IPS DF 6.9 (cell line): Measurements from ENCODE around the gene MSH5.

Source experiments
- DNase-seq: peaks from one replicate; pipeline ENCODE4 v3.0.0-alpha.2; 2013; ENCODE audit warnings: low read depth, low spot score
- H3K27ac ChIP-seq: one replicate; pipeline ENCODE4 v1.5.1; 2013; ENCODE audit warnings: low read length, control low read depth
- H3K27me3 ChIP-seq: 2 replicates; pipeline ENCODE4 v1.6.1; 2013; ENCODE audit warnings: mild to moderate bottlenecking, low read length; ENCODE audit not compliant: control insufficient read depth, insufficient read depth
- H3K36me3 ChIP-seq: 2 replicates; pipeline ENCODE4 v1.6.1; 2013; ENCODE audit warnings: low read length; ENCODE audit not compliant: control insufficient read depth, insufficient read depth
- H3K4me1 ChIP-seq: 2 replicates; pipeline ENCODE4 v1.6.1; 2013; ENCODE audit warnings: low read length; ENCODE audit not compliant: control insufficient read depth, insufficient read depth
- H3K4me3 ChIP-seq: 2 replicates; pipeline ENCODE4 v1.5.1; 2013; ENCODE audit warnings: mild to moderate bottlenecking, low read length
- H3K9me3 ChIP-seq: 2 replicates; pipeline ENCODE4 v1.6.1; 2013; ENCODE audit warnings: low read length, inconsistent platforms; ENCODE audit not compliant: control insufficient read depth, insufficient read depth
- WGBS: extraction: QIAGEN DNeasy Blood & Tissue Kit; methylation state at CpG from one replicate; pipeline ENCODE4 v1.1.7; 2013; ENCODE audit warnings: mixed read lengths, missing lambda C conversion rate; ENCODE audit not compliant: insufficient read length, insufficient coverage; 5-methylcytosine and 5-hydroxymethylcytosine counted together

MSH5 gene

GRCh38 chr6:31768363-31769257 is 28.8 kb downstream of the MSH5 start:
- Histone ChIP-seq H3K4me3 (no peak overlapping the region), H3K9me3 (no peaks in the 10 kb centered on the region), H3K4me1 (no peaks in the 10 kb centered on the region), H3K36me3 (no peaks in the 10 kb centered on the region), H3K27ac (no peak overlapping the region), H3K27me3 (no peaks in the 10 kb centered on the region)
- no peak for DNase-seq
- no CpG with 5 or more reads among the region's 18 CpGs for WGBS

GRCh38 chr6:31769684-31770371 is 30.0 kb downstream of the MSH5 start:
- WGBS = no CpG with 5 or more reads among the region's 12 CpGs
- DNase-seq = peak; percentile 55

GRCh38 chr6:31770860-31771259 is 31.1 kb downstream of the MSH5 start:
- H3K27ac ChIP-seq = no peak overlapping the region
- H3K9me3 ChIP-seq = no peaks in the 10 kb centered on the region
- no peak for DNase-seq
- no peaks in the 10 kb centered on the region for H3K36me3 ChIP-seq
- H3K27me3 ChIP-seq = no peaks in the 10 kb centered on the region
- no peaks in the 10 kb centered on the region for H3K4me1 ChIP-seq
- WGBS = no CpG with 5 or more reads among the region's 2 CpGs
- no peak overlapping the region for H3K4me3 ChIP-seq

More at GRCh38 chr6:31769684-31770371, 30.0 kb downstream of the MSH5 start:
- H3K36me3 ChIP-seq = no peaks in the 10 kb centered on the region
- H3K9me3 ChIP-seq = no peaks in the 10 kb centered on the region
- no peak overlapping the region for H3K27ac ChIP-seq
- H3K27me3 ChIP-seq = no peaks in the 10 kb centered on the region
- no peak overlapping the region for H3K4me3 ChIP-seq
- H3K4me1 ChIP-seq = no peaks in the 10 kb centered on the region

GRCh38 chr6:31771992-31772358 is 32.2 kb downstream of the MSH5 start:
- Histone ChIP-seq H3K4me3 (no peak overlapping the region), H3K4me1 (peaks cover under 1% of the 10 kb centered on the region; the same call in 1 of the 2 replicates), H3K27ac (no peak overlapping the region)

GRCh38 chr6:31775184-31775583 is 35.4 kb downstream of the MSH5 start:
- DNase-seq = no peak
- no CpG with 5 or more reads among the region's 4 CpGs for WGBS
- no peak overlapping the region for H3K27ac ChIP-seq

More at GRCh38 chr6:31771992-31772358, 32.2 kb downstream of the MSH5 start:
- WGBS = no CpG with 5 or more reads among the region's 4 CpGs
- no peaks in the 10 kb centered on the region for H3K27me3 ChIP-seq
- DNase-seq = no peak
- no peaks in the 10 kb centered on the region for H3K36me3 ChIP-seq
- H3K9me3 ChIP-seq = no peaks in the 10 kb centered on the region

GRCh38 chr6:31775633-31776484 is 36.1 kb downstream of the MSH5 start:
- Histone ChIP-seq H3K36me3 (peaks cover 22% of the 10 kb centered on the region), H3K4me3 (no peak overlapping the region), H3K27me3 (no peaks in the 10 kb centered on the region), H3K9me3 (no peaks in the 10 kb centered on the region), H3K27ac (no peak overlapping the region), H3K4me1 (peaks cover 4% of the 10 kb centered on the region; the same call in 1 of the 2 replicates)
- DNase-seq = no peak
- WGBS = no CpG with 5 or more reads among the region's 32 CpGs

More at GRCh38 chr6:31775184-31775583, 35.4 kb downstream of the MSH5 start:
- no peaks in the 10 kb centered on the region for H3K27me3 ChIP-seq
- H3K4me1 ChIP-seq = peaks cover 4% of the 10 kb centered on the region; the same call in 1 of the 2 replicates
- H3K36me3 ChIP-seq = peaks cover 15% of the 10 kb centered on the region
- no peak overlapping the region for H3K4me3 ChIP-seq
- no peaks in the 10 kb centered on the region for H3K9me3 ChIP-seq

- Histone ChIP-seq H3K4me1 (peaks cover 4% of the 10 kb centered on the region; the same call in 1 of the 2 replicates), H3K27me3 (no peaks in the 10 kb centered on the region), H3K27ac (no peak overlapping the region), H3K9me3 (no peaks in the 10 kb centered on the region), H3K4me3 (no peak overlapping the region), H3K36me3 (peaks cover 28% of the 10 kb centered on the region)
- no peak for DNase-seq
- no CpG with 5 or more reads among the region's 14 CpGs for WGBS
Measured at GRCh38 chr6:31776485-31776988, 36.7 kb downstream of the MSH5 start.

GRCh38 chr6:31776989-31777666 is 37.3 kb downstream of the MSH5 start, which contains the start of gene VWA7:
VWA7 (minus strand) TSS chr6:31777328; CDS start chr6:31776779, 549 bp downstream.
- Histone ChIP-seq H3K4me1 (peaks cover 4% of the 10 kb centered on the region; the same call in 1 of the 2 replicates), H3K27ac (no peak within 1 kb of the TSS), H3K27me3 (no peaks in the 10 kb centered on the region), H3K9me3 (no peaks in the 10 kb centered on the region), H3K36me3 (peaks cover 30% of the 10 kb centered on the region), H3K4me3 (no peak within 1 kb of the TSS)
- WGBS = no CpG with 5 or more reads among the region's 15 CpGs
- DNase-seq = no peak

GRCh38 chr6:31777667-31778050 is 37.9 kb downstream of the MSH5 start:
- no peak overlapping the region for H3K4me3 ChIP-seq
- H3K27ac ChIP-seq = no peak overlapping the region
- peaks cover 35% of the 10 kb centered on the region for H3K36me3 ChIP-seq
- H3K4me1 ChIP-seq = peaks cover 4% of the 10 kb centered on the region; the same call in 1 of the 2 replicates
- DNase-seq = no peak
- no peaks in the 10 kb centered on the region for H3K9me3 ChIP-seq
- no peaks in the 10 kb centered on the region for H3K27me3 ChIP-seq
- WGBS = no CpG with 5 or more reads among the region's 5 CpGs
